Measurements from ENCODE around the gene ENO4.

Gene ENO4

GRCh38 chr10:116919706-116920105 lies 70.4 kb downstream of the ENO4 start:
- no peak for DNase-seq

GRCh38 chr10:116925056-116925455 lies 75.8 kb downstream of the ENO4 start:
- DNase-seq, result no peak

GRCh38 chr10:116926426-116926825 lies 77.1 kb downstream of the ENO4 start:
- DNase-seq, result no peak

GRCh38 chr10:116931806-116932205 lies 82.5 kb downstream of the ENO4 start:
- DNase-seq, result no peak

All from activated T-cell treated with anti-CD3 and anti-CD28 coated beads, Interleukin-2, amount 50 U/mL, for 1 hour (primary cell).